Endothelial cell of umbilical vein (primary cell): ENCODE measurements around the gene AADAC. TPM values are rescaled to one million over a fixed set of nuclear protein-coding genes. Genes with fewer than 3 reads are reported as not detected.

Source experiments
- BruUV-seq: library from RNA; stranded (reverse); fragments of 400-500 nt; replicated peaks from 2 replicates; lab custom pipeline; 2021; lab: Mats Ljungman, UMichigan
- CTCF ChIA-PET: fragments of 300-600, 350-600 bp; sonication (Branson Sonifier 250); formaldehyde crosslinking; loops from one replicate; lab custom pipeline; 2021; ENCODE audit warnings: antibody characterized with exemption, inconsistent platforms; lab: Charles Lee
- POLR2A ChIA-PET: fragments of 300-600, 350-600 bp; sonication (Branson Sonifier 250); formaldehyde crosslinking; loops from one replicate; lab custom pipeline; 2021; ENCODE audit warnings: antibody characterized with exemption, inconsistent platforms; lab: Charles Lee
- DNase-seq: peaks from one replicate; pipeline ENCODE4 v3.0.0-alpha.2; 2011; ENCODE audit warnings: low read depth, low spot score
- FAIRE-seq: peaks from 2 replicates; lab custom pipeline; 2011; peaks lifted over from hg19 to GRCh38; lab: Jason Lieb, UNC
- H2AFZ ChIP-seq: 2 replicates; pipeline ENCODE4 v1.6.0; 2012; ENCODE audit warnings: low read depth, low read length, control low read depth, inconsistent platforms
- H3K27ac ChIP-seq: 2 replicates; pipeline ENCODE4 v1.5.1; 2011; ENCODE audit warnings: low read depth, mild to moderate bottlenecking, control low read depth, low read length, moderate library complexity; ENCODE audit not compliant: insufficient read depth
- H3K27me3 ChIP-seq, 2 experiments: 2 replicates each; pipeline versions ENCODE4 v1.6.0 to v1.6.1; 2011; ENCODE audit warnings: low read length in 2 of 2, mixed read lengths in 1 of 2; ENCODE audit not compliant: control insufficient read depth in 2 of 2, insufficient read depth in 2 of 2
- H3K36me3 ChIP-seq, 2 experiments: 2 replicates in 1 of 2; 3 replicates in 1 of 2; pipeline ENCODE4 v1.5.1; 2011; ENCODE audit warnings: low read length in 2 of 2, mild to moderate bottlenecking in 1 of 2, moderate library complexity in 1 of 2; ENCODE audit not compliant: control insufficient read depth in 2 of 2, insufficient read depth in 2 of 2; ENCODE audit errors: extremely low read depth in 1 of 2
- H3K4me1 ChIP-seq: 3 replicates; pipeline ENCODE4 v1.5.1; 2011; ENCODE audit warnings: mild to moderate bottlenecking, low read length; ENCODE audit not compliant: control insufficient read depth, insufficient read depth; ENCODE audit errors: extremely low read depth
- H3K4me2 ChIP-seq: 2 replicates; pipeline ENCODE4 v1.6.1; 2011; ENCODE audit warnings: low read length, control low read depth, mixed read lengths; ENCODE audit not compliant: insufficient read depth
- H3K4me3 ChIP-seq, 3 experiments: fragments of 200-600 bp in 1 of 3; sonication (generic), shearing (Covaris generic) in 1 of 3; replicated peaks in 1 of 3; 2 replicates each; pipeline ENCODE4 v1.5.1; 2011 to 2016; ENCODE audit warnings: control low read depth in 3 of 3, low read length in 3 of 3, mild to moderate bottlenecking in 2 of 3, inconsistent platforms in 1 of 3, low read depth in 1 of 3, moderate library complexity in 1 of 3; ENCODE audit not compliant: insufficient read depth in 1 of 3
- H3K79me2 ChIP-seq: 2 replicates; pipeline ENCODE4 v1.6.0; 2012; ENCODE audit warnings: low read length, inconsistent platforms; ENCODE audit not compliant: control insufficient read depth, insufficient read depth
- H3K9ac ChIP-seq: replicated peaks from 2 replicates; pipeline ENCODE3; 2011; ENCODE audit warnings: low read length, control low read depth; ENCODE audit not compliant: insufficient read depth; ENCODE audit errors: extremely low read depth
- H3K9me1 ChIP-seq: replicated peaks from 3 replicates; pipeline ENCODE4 v1.6.0; 2011; ENCODE audit warnings: mild to moderate bottlenecking, low read length; ENCODE audit not compliant: control insufficient read depth, insufficient read depth; ENCODE audit errors: extremely low read depth
- H3K9me3 ChIP-seq: replicated peaks from 2 replicates; pipeline ENCODE4 v1.5.1; 2012; ENCODE audit warnings: low read length, inconsistent platforms; ENCODE audit not compliant: control insufficient read depth, insufficient read depth
- H4K20me1 ChIP-seq: replicated peaks from 2 replicates; pipeline ENCODE3; 2011; ENCODE audit warnings: mild to moderate bottlenecking, low read length; ENCODE audit not compliant: control insufficient read depth, insufficient read depth; ENCODE audit errors: extremely low read depth
- EZH2 ChIP-seq: IDR thresholded peaks from 2 replicates; pipeline ENCODE4 v1.6.1; 2012; ENCODE audit warnings: borderline replicate concordance, low read depth, mild to moderate bottlenecking, moderate library complexity, low read length, inconsistent platforms; ENCODE audit not compliant: severe bottlenecking
- FOS ChIP-seq: IDR thresholded peaks from 2 replicates; pipeline ENCODE4 v1.6.1; 2011; ENCODE audit warnings: mild to moderate bottlenecking, low read length, moderate library complexity, borderline replicate concordance; ENCODE audit not compliant: insufficient read depth
- GATA2 ChIP-seq: IDR thresholded peaks from 2 replicates; pipeline ENCODE4 v1.7.0; 2011; ENCODE audit warnings: low read depth, mild to moderate bottlenecking, moderate library complexity, mixed read lengths, low read length; ENCODE audit not compliant: insufficient read length, insufficient read depth
- JUN ChIP-seq: IDR thresholded peaks from 2 replicates; pipeline ENCODE4 v1.6.1; 2011; ENCODE audit warnings: borderline replicate concordance, low read depth; ENCODE audit not compliant: insufficient read length, insufficient read depth
- MYC ChIP-seq: IDR thresholded peaks from one replicate; pipeline ENCODE4 v1.6.1; 2011; ENCODE audit warnings: mild to moderate bottlenecking, low read depth, low read length
- POLR2A ChIP-seq: IDR thresholded peaks from 2 replicates; pipeline ENCODE4 v1.6.1; 2012; ENCODE audit warnings: low read depth, mild to moderate bottlenecking, control low read depth, low read length
- POLR2AphosphoS5 ChIP-seq: IDR thresholded peaks from 2 replicates; pipeline ENCODE4 v1.6.1; 2012; ENCODE audit warnings: low read depth, mild to moderate bottlenecking, control low read depth, low read length, moderate library complexity; ENCODE audit not compliant: insufficient read depth
- dilution Hi-C: fragments of 300-500 bp; cut with MboI; formaldehyde crosslinking; loops from one replicate; pipeline ENCODE4 v1.15.0; 2019; ENCODE audit warnings: low sequenced_read_pairs; ENCODE audit not compliant: extremely low pct_ligation_motif_present
- intact Hi-C: fragments of 100-400 bp; cut with micrococcal nuclease; formaldehyde crosslinking; loops from one replicate; pipeline ENCODE4 v1.10.0; 2022
- polyA plus RNA-seq, 4 experiments: library from polyadenylated mRNA; depleted of rRNA in 3 of 4; stranded (reverse) in 3 of 4; unstranded in 1 of 4; fragments of >200 nt; gene quantifications; 2 replicates each; pipeline versions ENCODE4 v1.2.1 to v1.2.3, GENCODE V29; 2011 to 2012; ENCODE audit warnings: missing spikeins in 1 of 4
- total RNA-seq: library from RNA; stranded (reverse); gene quantifications from 2 replicates; pipeline ENCODE4 v1.2.3, GENCODE V29; 2021
- TF ChIP-seq, protein P1 (sequence below): IDR thresholded peaks from 2 replicates; pipeline ENCODE4 v1.6.1; 2011; ENCODE audit not compliant: insufficient read depth, insufficient read length
- TF ChIP-seq, protein P2 (sequence below), 2 donors: IDR thresholded peaks; 1 replicate in 1 of 2; 2 replicates in 1 of 2; pipeline ENCODE4 v1.5.1; 2011; ENCODE audit warnings: low read length in 2 of 2, mild to moderate bottlenecking in 2 of 2, moderate library complexity in 2 of 2, control low read depth in 1 of 2, inconsistent platforms in 1 of 2, low read depth in 1 of 2; ENCODE audit not compliant: insufficient read depth in 1 of 2; ENCODE audit errors: extremely low read depth in 1 of 2

AADAC gene
- total and polyA plus RNA-seq, 2 donors (not counting 3 experiments of a cell fraction or from before 2014, with no cell fraction given) = 0.27 to 0.62 TPM

DNA sequence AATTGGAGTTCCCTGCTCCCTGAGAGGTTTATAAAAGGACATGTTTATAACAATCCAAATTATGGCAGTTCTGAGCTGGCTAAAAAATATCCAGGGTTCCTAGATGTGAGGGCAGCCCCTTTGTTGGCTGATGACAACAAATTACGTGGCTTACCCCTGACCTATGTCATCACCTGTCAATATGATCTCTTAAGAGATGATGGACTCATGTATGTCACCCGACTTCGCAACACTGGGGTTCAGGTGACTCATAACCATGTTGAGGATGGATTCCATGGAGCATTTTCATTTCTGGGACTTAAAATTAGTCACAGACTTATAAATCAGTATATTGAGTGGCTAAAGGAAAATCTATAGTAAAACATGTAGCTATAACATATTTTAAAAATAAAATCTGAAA is 13.9 kb downstream of the AADAC start:
- H2AFZ ChIP-seq = no peak overlapping the region
- CTCF ChIA-PET = interaction anchor here (1.5 kb wide), 2 partner anchors 11 to 68 kb away, joined by 4 read pairs; no protein-coding TSS in a partner anchor
- no peak for DNase-seq
- no peak overlapping the region for H3K4me2 ChIP-seq
- dilution Hi-C loops = no loop called here
- POLR2A ChIA-PET = no interaction called here
- H4K20me1 ChIP-seq = no peaks in the 10 kb centered on the region
- H3K36me3 ChIP-seq = no peaks in the 10 kb centered on the region
- FAIRE-seq = no peak
- no peak overlapping the region for H3K27ac ChIP-seq
- intact Hi-C loops = no loop called here
- TF ChIP-seq FOS (no peak), EZH2 (no peak), POLR2A (no peak), POLR2AphosphoS5 (no peak), GATA2 (no peak), JUN (no peak), MYC (no peak)
- TF ChIP-seq, protein P1, sequence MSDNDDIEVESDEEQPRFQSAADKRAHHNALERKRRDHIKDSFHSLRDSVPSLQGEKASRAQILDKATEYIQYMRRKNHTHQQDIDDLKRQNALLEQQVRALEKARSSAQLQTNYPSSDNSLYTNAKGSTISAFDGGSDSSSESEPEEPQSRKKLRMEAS = no peak
- TF ChIP-seq, protein P2, sequence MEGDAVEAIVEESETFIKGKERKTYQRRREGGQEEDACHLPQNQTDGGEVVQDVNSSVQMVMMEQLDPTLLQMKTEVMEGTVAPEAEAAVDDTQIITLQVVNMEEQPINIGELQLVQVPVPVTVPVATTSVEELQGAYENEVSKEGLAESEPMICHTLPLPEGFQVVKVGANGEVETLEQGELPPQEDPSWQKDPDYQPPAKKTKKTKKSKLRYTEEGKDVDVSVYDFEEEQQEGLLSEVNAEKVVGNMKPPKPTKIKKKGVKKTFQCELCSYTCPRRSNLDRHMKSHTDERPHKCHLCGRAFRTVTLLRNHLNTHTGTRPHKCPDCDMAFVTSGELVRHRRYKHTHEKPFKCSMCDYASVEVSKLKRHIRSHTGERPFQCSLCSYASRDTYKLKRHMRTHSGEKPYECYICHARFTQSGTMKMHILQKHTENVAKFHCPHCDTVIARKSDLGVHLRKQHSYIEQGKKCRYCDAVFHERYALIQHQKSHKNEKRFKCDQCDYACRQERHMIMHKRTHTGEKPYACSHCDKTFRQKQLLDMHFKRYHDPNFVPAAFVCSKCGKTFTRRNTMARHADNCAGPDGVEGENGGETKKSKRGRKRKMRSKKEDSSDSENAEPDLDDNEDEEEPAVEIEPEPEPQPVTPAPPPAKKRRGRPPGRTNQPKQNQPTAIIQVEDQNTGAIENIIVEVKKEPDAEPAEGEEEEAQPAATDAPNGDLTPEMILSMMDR (IDR thresholded peaks at IDR 0.05; ENCODE audit: extremely low read depth in 1 of 2, insufficient read depth in 1 of 2, low read depth in 1 of 2, low read length in 2 of 2) = no peak
- H3K9me3 ChIP-seq = no peaks in the 10 kb centered on the region
- H3K9me1 ChIP-seq = no peaks in the 10 kb centered on the region
- H3K79me2 ChIP-seq = no peaks in the 10 kb centered on the region
- no peak overlapping the region for H3K9ac ChIP-seq
- no TSS peak for BruUV-seq
- H3K4me1 ChIP-seq = no peaks in the 10 kb centered on the region
- H3K4me3 ChIP-seq = no peak overlapping the region
- no peaks in the 10 kb centered on the region for H3K27me3 ChIP-seq
